ENCODE measurements around the gene IFT122.
"Not testable (repeated sequence)": the region's sequence is repeated elsewhere in the genome, so short reads cannot be mapped to it uniquely, and the experiment has no call there.

The IFT122 gene

DNA sequence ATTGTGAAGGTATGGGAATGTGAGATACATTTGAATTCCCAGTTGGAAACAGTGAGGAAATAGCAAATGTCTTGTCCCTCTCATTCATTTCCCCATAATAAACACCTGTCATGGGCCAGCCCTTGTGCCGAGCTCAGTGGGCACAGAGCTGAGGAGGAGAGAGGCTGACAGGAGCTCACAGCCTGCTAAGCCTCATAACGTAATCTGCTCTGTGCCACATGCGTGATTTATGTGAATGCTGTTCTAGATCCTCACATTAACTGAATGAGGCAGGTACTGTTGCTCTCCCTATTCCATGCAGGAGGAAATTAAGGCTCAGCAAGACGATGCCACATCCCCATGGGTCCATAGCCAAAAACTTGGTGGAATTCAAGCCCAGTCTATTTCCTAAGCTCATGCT lies 53.2 kb downstream of the IFT122 start:
- CTCF ChIA-PET, result interaction anchor here (0.6 to 1.2 kb wide), 3 partner anchors 11 to 334 kb away, joined by 3 to 5 read pairs (median 4); no protein-coding TSS in a partner anchor
- DNase-seq (ENCODE audit: extremely low spot score), result no peak
- TF ChIP-seq FOXK2 (IDR thresholded peaks at IDR 0.05), result no peak
- no peak for TF ChIP-seq LEF1 (IDR thresholded peaks at IDR 0.05; ENCODE audit: borderline replicate concordance)
- TF ChIP-seq SUZ12 (IDR thresholded peaks at IDR 0.05), result no peak
- TF ChIP-seq SP1 (IDR thresholded peaks at IDR 0.05), result no peak
- TF ChIP-seq L3MBTL2 (conservative IDR thresholded peaks at IDR 0.05), result no peak
- no peak for TF ChIP-seq ARNT (IDR thresholded peaks at IDR 0.05)
- POLR2A ChIA-PET, result interaction anchor here (0.8 kb wide), 1 partner anchor 155 kb away, joined by 3 read pairs; no protein-coding TSS in a partner anchor

DNA sequence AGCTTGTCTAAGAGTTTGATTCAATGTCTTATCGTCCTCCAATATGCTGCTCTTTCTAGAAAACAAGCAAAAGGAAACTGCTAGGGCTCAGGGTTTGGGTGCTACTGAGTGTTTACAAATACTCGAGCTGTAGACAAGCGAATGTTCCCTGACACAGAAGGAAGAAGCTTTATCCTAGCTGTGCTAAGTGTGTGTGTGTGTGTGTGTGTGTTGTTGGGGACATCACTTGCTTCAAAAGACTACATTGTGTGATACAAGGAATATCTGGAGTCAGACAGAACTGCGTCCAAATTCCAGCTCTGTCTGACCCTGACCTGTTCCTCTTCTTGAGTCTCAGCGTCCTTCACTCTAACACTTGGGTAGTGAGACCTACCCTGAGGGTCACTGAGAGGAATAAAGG lies 54.5 kb downstream of the IFT122 start:
- DNase-seq (ENCODE audit: extremely low spot score); POLR2A ChIA-PET; CTCF ChIA-PET: not testable (repeated sequence)

DNA sequence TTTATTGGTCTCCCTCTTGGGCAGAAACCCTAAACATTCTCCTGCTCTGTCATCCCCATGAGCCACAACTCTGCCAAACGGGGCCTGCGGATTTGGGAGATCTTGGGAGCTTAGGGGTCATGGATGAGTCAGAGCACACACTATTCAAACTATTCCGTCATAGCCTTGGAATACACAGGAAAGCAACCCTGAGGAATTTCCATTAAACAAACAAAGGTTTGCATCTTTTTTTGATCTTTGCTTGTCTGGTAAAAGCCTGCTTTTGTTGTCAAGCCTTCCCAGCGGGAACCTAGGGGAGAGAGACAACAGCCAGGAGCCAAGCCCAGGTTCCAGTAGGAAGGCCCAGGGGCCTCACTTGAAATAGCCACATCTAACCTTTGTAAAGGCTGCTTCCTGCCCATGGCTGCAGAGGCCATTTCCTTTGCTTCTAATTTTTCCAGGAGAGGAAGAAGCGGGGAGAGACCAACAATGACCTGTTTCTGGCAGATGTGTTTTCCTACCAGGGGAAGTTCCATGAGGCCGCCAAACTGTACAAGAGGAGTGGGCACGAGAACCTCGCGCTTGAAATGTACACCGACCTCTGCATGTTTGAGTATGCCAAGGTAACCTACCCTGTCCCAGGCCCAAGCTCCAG lies 55.1 kb downstream of the IFT122 start:
- CTCF ChIA-PET, POLR2A ChIA-PET: not testable (repeated sequence)

DNA sequence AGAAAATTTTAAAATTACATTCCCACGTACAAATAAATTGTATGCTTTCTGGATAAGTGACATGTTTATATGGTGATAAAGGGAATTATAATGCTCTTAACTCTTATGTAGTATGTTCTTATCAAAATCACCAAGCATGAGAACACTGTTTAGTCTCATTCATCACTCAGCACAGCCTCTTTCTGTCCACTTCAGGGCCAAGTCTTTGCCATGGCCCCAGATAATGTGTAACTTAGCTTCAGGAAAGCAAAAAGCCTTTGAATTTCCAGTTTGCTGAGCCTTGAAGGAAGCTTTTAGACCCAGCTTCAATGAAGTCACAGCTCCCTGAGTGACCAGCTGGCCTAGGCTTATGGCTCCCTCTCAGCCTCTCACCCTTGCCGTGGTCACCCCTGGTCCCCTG lies 57.9 kb downstream of the IFT122 start:
- CTCF ChIA-PET, result not testable (repeated sequence)

More for the DNA sequence above, 55.1 kb downstream of the IFT122 start:
- not testable (repeated sequence) for DNase-seq (ENCODE audit: extremely low spot score)

DNA sequence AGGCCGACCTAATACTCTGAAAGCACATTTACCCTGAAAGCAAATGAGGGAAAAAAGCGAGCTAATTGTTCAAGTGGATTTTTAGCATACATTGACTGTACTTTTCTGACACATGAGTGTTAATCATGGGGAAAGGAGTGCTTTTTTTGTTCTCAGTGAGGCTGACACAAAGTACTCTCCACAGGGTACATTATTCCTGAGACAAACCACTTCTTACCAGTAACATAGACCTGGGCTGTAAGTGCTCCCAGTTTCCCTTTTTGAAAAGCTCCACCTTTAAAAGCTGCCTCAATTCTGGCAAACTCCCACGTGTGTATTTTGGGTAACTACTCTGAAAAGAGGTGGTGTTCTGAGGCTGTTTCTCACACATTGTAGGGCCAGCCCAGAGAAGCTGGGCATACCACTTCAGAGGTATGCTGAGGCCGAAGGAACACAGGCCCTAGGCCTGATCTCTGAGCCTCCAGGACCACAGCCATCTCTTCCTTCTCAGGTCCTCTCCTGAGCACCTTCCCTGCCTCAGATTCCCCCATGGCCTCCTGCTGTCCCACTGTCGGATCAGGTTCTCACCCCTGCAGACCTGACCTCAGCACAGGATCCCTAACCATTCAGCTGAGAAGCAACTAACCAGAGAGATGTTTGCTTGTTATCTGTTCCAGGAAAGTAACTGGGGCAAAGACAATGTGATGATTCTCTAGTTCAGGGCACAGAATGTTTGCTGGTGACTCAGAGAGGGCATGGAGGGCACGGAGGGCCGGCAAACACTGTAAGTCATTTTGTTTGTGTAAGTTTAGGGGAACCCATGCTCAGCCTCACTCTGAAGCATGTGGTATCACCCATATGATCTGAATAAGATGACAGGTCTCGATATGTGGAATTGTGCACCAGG lies 58.8 kb downstream of the IFT122 start:
- POLR2A ChIA-PET; DNase-seq (ENCODE audit: extremely low spot score); CTCF ChIA-PET: not testable (repeated sequence)

More for the DNA sequence above, 57.9 kb downstream of the IFT122 start:
- DNase-seq (ENCODE audit: extremely low spot score); POLR2A ChIA-PET: not testable (repeated sequence)

DNA sequence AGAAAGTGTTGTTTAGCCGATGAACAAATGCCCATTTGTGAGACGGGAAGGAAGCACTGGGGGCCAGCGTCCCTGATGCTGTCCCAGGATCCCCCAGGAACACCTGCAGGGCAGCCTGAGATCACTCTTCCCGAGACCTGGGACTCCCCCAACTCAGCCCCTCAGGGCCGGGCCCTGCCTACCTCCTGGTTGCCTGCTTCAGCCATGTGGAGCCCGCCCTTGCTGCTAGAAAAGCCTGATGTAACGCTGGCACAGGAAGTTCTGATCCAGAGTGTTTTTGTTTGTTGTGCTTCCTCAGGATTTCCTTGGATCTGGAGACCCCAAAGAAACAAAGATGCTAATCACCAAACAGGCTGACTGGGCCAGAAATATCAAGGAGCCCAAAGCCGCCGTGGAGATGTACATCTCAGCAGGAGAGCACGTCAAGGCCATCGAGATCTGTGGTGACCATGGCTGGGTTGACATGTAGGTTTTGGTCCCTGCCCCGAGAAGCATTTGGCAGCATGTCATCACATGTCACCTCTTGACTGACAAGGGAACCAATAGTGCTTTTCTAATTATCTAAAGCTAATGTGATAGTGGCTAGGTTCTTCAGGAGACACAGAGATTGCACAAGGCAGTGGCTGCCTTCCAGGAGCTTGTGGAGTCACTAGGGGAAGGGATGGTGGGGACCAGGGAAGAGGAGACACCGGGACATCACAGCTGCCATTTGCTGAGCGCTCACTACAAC lies 59.7 kb downstream of the IFT122 start:
- CTCF ChIA-PET, result interaction anchor here (0.7 kb wide), 1 partner anchor 423 kb away, joined by 3 read pairs; no protein-coding TSS in a partner anchor
- POLR2A ChIA-PET; DNase-seq (ENCODE audit: extremely low spot score): not testable (repeated sequence)

DNA sequence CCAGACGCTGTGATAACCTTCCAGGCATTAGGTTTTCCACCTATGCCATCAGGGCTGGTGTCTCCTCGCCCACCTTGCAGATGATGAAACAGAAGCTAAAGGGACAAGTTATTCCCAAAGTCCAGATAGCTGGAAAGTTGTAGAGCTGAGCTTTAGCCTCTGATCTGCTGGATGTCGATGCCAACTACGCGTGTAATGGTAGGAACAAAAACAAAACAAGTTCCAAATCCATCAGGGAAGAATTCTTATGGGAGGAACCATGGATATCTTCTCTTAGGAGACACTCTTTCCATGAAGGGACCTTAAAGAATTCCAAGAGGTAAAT lies 60.3 kb downstream of the IFT122 start:
- no peak for DNase-seq (ENCODE audit: extremely low spot score)
- no peak for TF ChIP-seq L3MBTL2 (conservative IDR thresholded peaks at IDR 0.05)
- TF ChIP-seq ARNT (IDR thresholded peaks at IDR 0.05), result no peak
- no peak for TF ChIP-seq FOXK2 (IDR thresholded peaks at IDR 0.05)
- no peak for TF ChIP-seq HDGF (IDR thresholded peaks at IDR 0.05; ENCODE audit: borderline replicate concordance)
- TF ChIP-seq SUZ12 (IDR thresholded peaks at IDR 0.05), result no peak
- TF ChIP-seq, protein P1, sequence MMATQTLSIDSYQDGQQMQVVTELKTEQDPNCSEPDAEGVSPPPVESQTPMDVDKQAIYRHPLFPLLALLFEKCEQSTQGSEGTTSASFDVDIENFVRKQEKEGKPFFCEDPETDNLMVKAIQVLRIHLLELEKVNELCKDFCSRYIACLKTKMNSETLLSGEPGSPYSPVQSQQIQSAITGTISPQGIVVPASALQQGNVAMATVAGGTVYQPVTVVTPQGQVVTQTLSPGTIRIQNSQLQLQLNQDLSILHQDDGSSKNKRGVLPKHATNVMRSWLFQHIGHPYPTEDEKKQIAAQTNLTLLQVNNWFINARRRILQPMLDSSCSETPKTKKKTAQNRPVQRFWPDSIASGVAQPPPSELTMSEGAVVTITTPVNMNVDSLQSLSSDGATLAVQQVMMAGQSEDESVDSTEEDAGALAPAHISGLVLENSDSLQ (IDR thresholded peaks at IDR 0.05), result no peak
- no peak for TF ChIP-seq ELF4 (IDR thresholded peaks at IDR 0.05)
- TF ChIP-seq LEF1 (IDR thresholded peaks at IDR 0.05; ENCODE audit: borderline replicate concordance), result no peak
- no peak for TF ChIP-seq FOXM1 (IDR thresholded peaks at IDR 0.05; ENCODE audit: borderline replicate concordance)
- TF ChIP-seq SP1 (IDR thresholded peaks at IDR 0.05), result no peak
- TF ChIP-seq BHLHE40 (IDR thresholded peaks at IDR 0.05; ENCODE audit: borderline replicate concordance), result no peak
- TF ChIP-seq TARDBP (IDR thresholded peaks at IDR 0.05), result no peak
- no peak for TF ChIP-seq FOXA1 (IDR thresholded peaks at IDR 0.05)
- ChIA-PET POLR2A (no interaction called here), CTCF (interaction anchor here (0.7 kb wide), 1 partner anchor 422 kb away, joined by 3 read pairs; no protein-coding TSS in a partner anchor)

DNA sequence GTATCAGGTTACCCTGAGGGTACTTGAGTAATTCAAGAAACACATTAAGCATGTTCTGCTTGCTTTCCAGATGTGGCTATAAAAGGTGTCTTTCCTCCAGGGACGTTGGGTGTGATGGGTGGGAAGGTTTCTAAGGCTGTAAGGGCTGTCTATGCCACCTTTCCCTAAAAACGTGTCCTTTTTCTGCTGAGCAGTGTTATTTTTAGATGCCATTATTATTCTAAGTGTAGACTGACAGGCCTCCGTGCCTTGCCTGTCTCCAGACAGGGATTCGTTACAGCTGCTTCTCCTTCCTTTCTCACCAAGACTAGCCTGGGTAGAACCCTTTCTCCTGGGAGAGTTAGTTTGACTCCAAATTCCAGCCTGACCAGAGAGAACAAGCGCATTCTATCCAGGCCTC lies 61.6 kb downstream of the IFT122 start:
- ChIA-PET CTCF (no interaction called here), POLR2A (no interaction called here)
- TF ChIP-seq NFRKB (IDR thresholded peaks at IDR 0.05) (no peak), FOXK2 (IDR thresholded peaks at IDR 0.05) (no peak), ZNF384 (IDR thresholded peaks at IDR 0.05) (no peak), CTBP1 (IDR thresholded peaks at IDR 0.05; ENCODE audit: borderline replicate concordance) (no peak), TARDBP (IDR thresholded peaks at IDR 0.05) (no peak), HDGF (IDR thresholded peaks at IDR 0.05; ENCODE audit: borderline replicate concordance) (no peak), FOXA1 (IDR thresholded peaks at IDR 0.05) (no peak), SP1 (IDR thresholded peaks at IDR 0.05) (no peak), L3MBTL2 (conservative IDR thresholded peaks at IDR 0.05) (no peak), FOXM1 (IDR thresholded peaks at IDR 0.05; ENCODE audit: borderline replicate concordance) (no peak), SUZ12 (IDR thresholded peaks at IDR 0.05) (no peak), ARNT (IDR thresholded peaks at IDR 0.05) (no peak), BHLHE40 (IDR thresholded peaks at IDR 0.05; ENCODE audit: borderline replicate concordance) (no peak), LEF1 (IDR thresholded peaks at IDR 0.05; ENCODE audit: borderline replicate concordance) (no peak)
- TF ChIP-seq, protein P1 (IDR thresholded peaks at IDR 0.05), result no peak
- no peak for DNase-seq (ENCODE audit: extremely low spot score)

Data from HEK293T (cell line).